Gastroesophageal sphincter (tissue), 4 donors: Measurements from ENCODE around the gene WSCD2. TPM values are rescaled to one million over a fixed set of nuclear protein-coding genes. Genes with fewer than 3 reads are reported as not detected.

Experiments used
- ATAC-seq: fragments of 150-250 bp; one replicate; pipeline ENCODE4 v1.9.1; 2016; ENCODE audit warnings: mild to moderate bottlenecking, moderate library complexity
- H3K27ac ChIP-seq, 4 donors: fragments of 200-600 bp; sonication (generic) in 3 of 4; 1 replicate in 3 of 4; 2 replicates in 1 of 4; pipeline ENCODE4 v1.5.1; 2016 to 2019
- H3K27me3 ChIP-seq: fragments of 200-600 bp; sonication (generic); one replicate; pipeline ENCODE4 v1.5.1; 2019
- H3K36me3 ChIP-seq, 2 donors: fragments of 200-600 bp; sonication (generic); one replicate each; pipeline ENCODE4 v1.5.1; 2019; ENCODE audit warnings: control low read depth in 1 of 2
- H3K4me1 ChIP-seq, 3 donors: fragments of 200-600 bp; sonication (generic); 1 replicate in 2 of 3; 2 replicates in 1 of 3; pipeline ENCODE4 v1.5.1; 2016 to 2019; ENCODE audit warnings: control low read depth in 2 of 3
- H3K4me3 ChIP-seq, 2 donors: fragments of 200-600 bp; sonication (generic); one replicate each; pipeline ENCODE4 v1.5.1; 2019; ENCODE audit warnings: mild to moderate bottlenecking in 1 of 2, moderate library complexity in 1 of 2
- H3K9me3 ChIP-seq, 3 donors: fragments of 200-600 bp; sonication (generic); one replicate each; pipeline ENCODE4 v1.5.1; 2017 to 2019; ENCODE audit warnings: control low read depth in 2 of 3
- EP300 ChIP-seq: sonication (generic); formaldehyde crosslinking; IDR thresholded peaks from one replicate; pipeline ENCODE4 v1.6.1; 2017; ENCODE audit warnings: antibody characterized with exemption, mild to moderate bottlenecking
- POLR2A ChIP-seq, 2 donors: fragments of 450-650 bp; IDR thresholded peaks; one replicate each; pipeline ENCODE4 v1.6.1; 2017; ENCODE audit warnings: antibody characterized with exemption in 2 of 2, mild to moderate bottlenecking in 2 of 2, moderate library complexity in 1 of 2
- POLR2AphosphoS5 ChIP-seq: sonication (generic); formaldehyde crosslinking; IDR thresholded peaks from one replicate; pipeline ENCODE4 v1.6.1; 2017; ENCODE audit warnings: antibody characterized with exemption
- WGBS, 2 donors: methylation state at CpG; one replicate each; pipeline ENCODE4 v1.1.5; 2018; ENCODE audit warnings: low coverage in 1 of 2; 5-methylcytosine and 5-hydroxymethylcytosine counted together
- total RNA-seq, 4 donors: library from RNA; depleted of rRNA; stranded (reverse); fragments of >200 nt; gene quantifications; one replicate each; pipeline ENCODE4 v1.1.0, GENCODE V29; 2016
- TF ChIP-seq, protein P1 (sequence below), 4 experiments: fragments of 200-600 bp in 2 of 4; fragments of 450-650 bp in 2 of 4; sonication (generic) in 1 of 4; IDR thresholded peaks; one replicate each; pipeline ENCODE4 v1.5.1; 2017 to 2019; ENCODE audit warnings: antibody characterized with exemption in 4 of 4, mild to moderate bottlenecking in 2 of 4, moderate library complexity in 2 of 4

The WSCD2 gene
- total RNA-seq, 4 donors from 2014 or later = 5.0 to 86.1 (median 31.6) TPM

DNA sequence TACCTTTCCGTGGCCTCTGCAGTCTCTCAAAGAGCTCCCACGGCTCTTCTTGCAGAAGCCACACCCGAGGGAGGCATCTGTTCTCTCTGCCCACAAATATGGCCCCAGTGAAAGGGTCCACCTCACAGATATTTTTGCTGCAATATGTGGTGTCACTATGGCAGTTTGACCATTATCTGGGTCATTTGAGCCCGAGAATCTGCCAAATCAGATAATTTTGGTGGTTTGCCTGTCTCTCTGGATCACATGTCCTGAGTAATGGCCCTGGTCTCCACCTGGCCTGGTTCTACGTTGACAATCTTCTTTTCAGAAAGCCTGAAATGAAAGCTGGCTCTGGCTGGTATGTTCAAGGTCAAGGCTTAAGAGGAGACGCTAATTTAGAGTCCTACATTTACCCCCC lies 5.7 kb upstream of the WSCD2 start:
- Histone ChIP-seq H3K27ac (peak overlapping the region in 3 of 4 donors; percentile 26 to 86 (median 62)), H3K36me3 (no peaks in the 10 kb centered on the region), H3K27me3 (peaks cover 18% of the 10 kb centered on the region), H3K4me1 (peaks cover 0 to 34% (median 0%) of the 10 kb centered on the region in 3 donors), H3K9me3 (peaks cover 0 to 5% (median 0%) of the 10 kb centered on the region in 3 donors), H3K4me3 (no peak overlapping the region)
- TF ChIP-seq POLR2AphosphoS5 (no peak), EP300 (no peak), POLR2A (IDR thresholded peaks at IDR 0.05) (no peak)
- TF ChIP-seq, protein P1, sequence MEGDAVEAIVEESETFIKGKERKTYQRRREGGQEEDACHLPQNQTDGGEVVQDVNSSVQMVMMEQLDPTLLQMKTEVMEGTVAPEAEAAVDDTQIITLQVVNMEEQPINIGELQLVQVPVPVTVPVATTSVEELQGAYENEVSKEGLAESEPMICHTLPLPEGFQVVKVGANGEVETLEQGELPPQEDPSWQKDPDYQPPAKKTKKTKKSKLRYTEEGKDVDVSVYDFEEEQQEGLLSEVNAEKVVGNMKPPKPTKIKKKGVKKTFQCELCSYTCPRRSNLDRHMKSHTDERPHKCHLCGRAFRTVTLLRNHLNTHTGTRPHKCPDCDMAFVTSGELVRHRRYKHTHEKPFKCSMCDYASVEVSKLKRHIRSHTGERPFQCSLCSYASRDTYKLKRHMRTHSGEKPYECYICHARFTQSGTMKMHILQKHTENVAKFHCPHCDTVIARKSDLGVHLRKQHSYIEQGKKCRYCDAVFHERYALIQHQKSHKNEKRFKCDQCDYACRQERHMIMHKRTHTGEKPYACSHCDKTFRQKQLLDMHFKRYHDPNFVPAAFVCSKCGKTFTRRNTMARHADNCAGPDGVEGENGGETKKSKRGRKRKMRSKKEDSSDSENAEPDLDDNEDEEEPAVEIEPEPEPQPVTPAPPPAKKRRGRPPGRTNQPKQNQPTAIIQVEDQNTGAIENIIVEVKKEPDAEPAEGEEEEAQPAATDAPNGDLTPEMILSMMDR (IDR thresholded peaks at IDR 0.05) = no peak
- WGBS, 2 donors = 71 to 75% methylated on average over 4 of the region's 6 CpGs
- no peak for ATAC-seq

GRCh38 chr12:108125073-108125472 lies 4.0 kb upstream of the WSCD2 start:
- no peak for TF ChIP-seq POLR2AphosphoS5
- TF ChIP-seq, protein P1 (IDR thresholded peaks at IDR 0.05) = no peak
- no peak for TF ChIP-seq EP300
- TF ChIP-seq POLR2A (IDR thresholded peaks at IDR 0.05) = no peak

DNA sequence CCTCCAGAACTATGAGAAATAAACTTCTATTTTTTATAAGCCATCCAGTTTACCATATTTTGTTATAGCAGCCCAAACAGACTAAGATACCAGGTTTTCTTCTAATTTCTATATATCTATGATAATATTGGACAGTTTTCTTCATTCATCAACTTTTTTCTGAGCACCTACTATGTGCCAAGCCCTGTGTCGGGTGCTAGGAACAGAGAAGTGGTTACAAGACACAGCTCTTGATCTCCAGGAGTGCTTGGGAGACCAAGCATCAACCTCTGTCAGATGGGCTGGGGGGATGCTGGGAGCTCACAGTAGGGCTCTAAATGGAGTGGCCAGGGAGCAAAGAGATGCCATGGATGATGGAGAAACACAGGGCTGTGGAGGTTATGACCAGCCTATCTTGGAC lies 2.9 kb upstream of the WSCD2 start:
- H3K36me3 ChIP-seq = no peaks in the 10 kb centered on the region
- peaks cover 35% of the 10 kb centered on the region for H3K27me3 ChIP-seq
- H3K27ac ChIP-seq = peak overlapping the region in 3 of 4 donors; percentile 89 to 93 (median 93)
- H3K9me3 ChIP-seq = peaks cover 0 to 5% (median 0%) of the 10 kb centered on the region in 3 donors
- H3K4me3 ChIP-seq = no peak overlapping the region
- 80% methylated on average over 1 of the region's 1 CpG; no CpG with 5 or more reads in 1 of the 2 donors for WGBS, 2 donors
- TF ChIP-seq, protein P1 (IDR thresholded peaks at IDR 0.05) = no peak
- TF ChIP-seq POLR2AphosphoS5 (no peak), POLR2A (IDR thresholded peaks at IDR 0.05) (no peak), EP300 (no peak)
- no peak for ATAC-seq
- peaks cover 0 to 52% (median 3%) of the 10 kb centered on the region in 3 donors for H3K4me1 ChIP-seq

More at GRCh38 chr12:108125073-108125472, 4.0 kb upstream of the WSCD2 start:
- H3K4me3 ChIP-seq = no peak overlapping the region
- peaks cover 0 to 5% (median 0%) of the 10 kb centered on the region in 3 donors for H3K9me3 ChIP-seq
- H3K27me3 ChIP-seq = peaks cover 35% of the 10 kb centered on the region
- no peaks in the 10 kb centered on the region for H3K36me3 ChIP-seq
- H3K27ac ChIP-seq = peak overlapping the region in 2 of 4 donors; percentile 40 to 86
- H3K4me1 ChIP-seq = peaks cover 0 to 40% (median 0%) of the 10 kb centered on the region in 3 donors
- no peak for ATAC-seq
- 33 to 40% methylated on average over 4 of the region's 4 CpGs for WGBS, 2 donors

GRCh38 chr12:108126990-108127501 lies 2.0 kb upstream of the WSCD2 start:
- Histone ChIP-seq H3K27me3 (peaks cover 35% of the 10 kb centered on the region), H3K27ac (peak overlapping the region; percentile 81 to 93 (median 91)), H3K4me1 (peaks cover 0 to 56% (median 3%) of the 10 kb centered on the region in 3 donors), H3K36me3 (no peaks in the 10 kb centered on the region), H3K4me3 (no peak overlapping the region), H3K9me3 (peaks cover 0 to 5% (median 0%) of the 10 kb centered on the region in 3 donors)
- TF ChIP-seq POLR2AphosphoS5 = peak; percentile 89
- TF ChIP-seq POLR2A (IDR thresholded peaks at IDR 0.05) = no peak
- WGBS, 2 donors = 30 to 37% methylated on average over 10 of the region's 10 CpGs
- peak; percentile 71 for ATAC-seq

- Histone ChIP-seq H3K36me3 (no peaks in the 10 kb centered on the region), H3K4me1 (peaks cover 0 to 62% (median 3%) of the 10 kb centered on the region in 3 donors), H3K27ac (peak overlapping the region; percentile 81 to 93 (median 91)), H3K9me3 (peaks cover 0 to 1% (median 0%) of the 10 kb centered on the region in 3 donors), H3K4me3 (no peak overlapping the region), H3K27me3 (peaks cover 35% of the 10 kb centered on the region)
- no peak for ATAC-seq
- 19 to 27% methylated on average over 2 to 3 of the region's 3 CpGs for WGBS, 2 donors
- TF ChIP-seq EP300 (no peak), POLR2AphosphoS5 (no peak), POLR2A (IDR thresholded peaks at IDR 0.05) (no peak)
- TF ChIP-seq, protein P1 (IDR thresholded peaks at IDR 0.05) = no peak
These were observed 1.4 kb upstream of the WSCD2 start for GRCh38 chr12:108127654-108128053.
